Naive thymus-derived CD4-positive, alpha-beta T cell (primary cell): ENCODE data around the gene OR4K5. TPM values are rescaled to one million over a fixed set of nuclear protein-coding genes. Genes with fewer than 3 reads are reported as not detected.

Source experiments
- ATAC-seq: fragments of 150-1000 bp; cut with Tn5 transposase; 2 replicates; pipeline ENCODE4 v1.10.0; 2021; ENCODE audit warnings: mild to moderate bottlenecking, moderate library complexity
- CTCF ChIA-PET: fragments of 350-600 bp; sonication (Branson Sonifier 250); formaldehyde crosslinking; loops from one replicate; lab custom pipeline; 2021; ENCODE audit warnings: antibody characterized with exemption; lab: Charles Lee
- POLR2A ChIA-PET: fragments of 350-600 bp; sonication (Branson Sonifier 250); formaldehyde crosslinking; loops from one replicate; lab custom pipeline; 2021; ENCODE audit warnings: antibody characterized with exemption, inconsistent platforms; lab: Charles Lee
- DNase-seq, 9 donors: peaks; one replicate each; pipeline versions ENCODE4 v3.0.0 to v3.0.0-alpha.2; 2020 to 2022; ENCODE audit warnings: mixed read lengths in 1 of 9
- H3K27ac ChIP-seq: one replicate; pipeline ENCODE4 v1.7.0; 2013; ENCODE audit warnings: mild to moderate bottlenecking, low read depth, low read length, moderate library complexity
- H3K27me3 ChIP-seq, 2 donors: one replicate each; pipeline ENCODE4 v1.7.0; 2013; ENCODE audit warnings: low read length in 2 of 2, mild to moderate bottlenecking in 2 of 2, moderate library complexity in 2 of 2; ENCODE audit not compliant: control insufficient read depth in 2 of 2, insufficient read depth in 2 of 2
- H3K36me3 ChIP-seq, 3 experiments: 1 replicate in 2 of 3; 2 replicates in 1 of 3; pipeline ENCODE4 v1.7.0; 2013; ENCODE audit warnings: low read length in 3 of 3, mild to moderate bottlenecking in 3 of 3, moderate library complexity in 1 of 3; ENCODE audit not compliant: insufficient read depth in 3 of 3, control insufficient read depth in 2 of 3
- H3K4me1 ChIP-seq, 2 donors: one replicate each; pipeline ENCODE4 v1.7.0; 2013; ENCODE audit warnings: low read length in 2 of 2, mild to moderate bottlenecking in 2 of 2, moderate library complexity in 1 of 2; ENCODE audit not compliant: control insufficient read depth in 2 of 2, insufficient read depth in 2 of 2
- H3K4me3 ChIP-seq: 2 replicates; pipeline ENCODE4 v1.7.0; 2013; ENCODE audit warnings: mild to moderate bottlenecking, low read length
- H3K9me3 ChIP-seq, 3 experiments: 1 replicate in 2 of 3; 2 replicates in 1 of 3; pipeline ENCODE4 v1.7.0; 2013; ENCODE audit warnings: low read length in 3 of 3; ENCODE audit not compliant: control insufficient read depth in 2 of 3
- H3K27ac Mint-ChIP-seq, 9 donors: one replicate each; pipeline ENCODE4 v1.8.0; 2020 to 2022; ENCODE audit warnings: mixed read lengths in 9 of 9, mild to moderate bottlenecking in 8 of 9, moderate library complexity in 5 of 9, inconsistent platforms in 2 of 9
- H3K27me3 Mint-ChIP-seq, 5 donors: one replicate each; pipeline ENCODE4 v1.8.0; 2021 to 2022; ENCODE audit warnings: mixed read lengths in 5 of 5, mild to moderate bottlenecking in 1 of 5
- H3K36me3 Mint-ChIP-seq, 5 donors: one replicate each; pipeline ENCODE4 v1.8.0; 2020 to 2022; ENCODE audit warnings: mixed read lengths in 5 of 5, mild to moderate bottlenecking in 3 of 5, inconsistent platforms in 1 of 5
- H3K4me1 Mint-ChIP-seq, 7 donors: one replicate each; pipeline ENCODE4 v1.8.0; 2020 to 2022; ENCODE audit warnings: mixed read lengths in 7 of 7, mild to moderate bottlenecking in 3 of 7, inconsistent platforms in 1 of 7
- H3K4me3 Mint-ChIP-seq, 10 donors: one replicate each; pipeline ENCODE4 v1.8.0; 2020 to 2022; ENCODE audit warnings: mild to moderate bottlenecking in 10 of 10, mixed read lengths in 10 of 10, moderate library complexity in 6 of 10, inconsistent platforms in 2 of 10
- H3K9me3 Mint-ChIP-seq, 11 donors: one replicate each; pipeline ENCODE4 v1.8.0; 2020 to 2022; ENCODE audit warnings: mixed read lengths in 11 of 11, mild to moderate bottlenecking in 4 of 11, inconsistent platforms in 1 of 11, moderate library complexity in 1 of 11
- intact Hi-C, 2 donors: fragments of 100-400 bp; cut with micrococcal nuclease; formaldehyde crosslinking; loops; one replicate each; pipeline ENCODE4 v1.15.1; 2023
- polyA plus RNA-seq, 2 donors: library from polyadenylated mRNA; unstranded; fragments of 300-500 nt; fragmentation: Illumina TruSeq; gene quantifications; one replicate each; pipeline ENCODE4 v1.2.3, GENCODE V29; 2021
- total RNA-seq, 6 experiments: library from RNA in 5 of 6; stranded (reverse) in 5 of 6; gene quantifications; 1 replicate in 5 of 6; 2 replicates in 1 of 6; pipeline ENCODE4 v1.2.3 and lab custom pipeline; 2021 to 2026

OR4K5 gene, protein sequence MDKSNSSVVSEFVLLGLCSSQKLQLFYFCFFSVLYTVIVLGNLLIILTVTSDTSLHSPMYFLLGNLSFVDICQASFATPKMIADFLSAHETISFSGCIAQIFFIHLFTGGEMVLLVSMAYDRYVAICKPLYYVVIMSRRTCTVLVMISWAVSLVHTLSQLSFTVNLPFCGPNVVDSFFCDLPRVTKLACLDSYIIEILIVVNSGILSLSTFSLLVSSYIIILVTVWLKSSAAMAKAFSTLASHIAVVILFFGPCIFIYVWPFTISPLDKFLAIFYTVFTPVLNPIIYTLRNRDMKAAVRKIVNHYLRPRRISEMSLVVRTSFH
- not detected for total RNA-seq
- polyA plus RNA-seq: not detected
- total RNA-seq (lab: John Stamatoyannopoulos, UW): not detected

DNA sequence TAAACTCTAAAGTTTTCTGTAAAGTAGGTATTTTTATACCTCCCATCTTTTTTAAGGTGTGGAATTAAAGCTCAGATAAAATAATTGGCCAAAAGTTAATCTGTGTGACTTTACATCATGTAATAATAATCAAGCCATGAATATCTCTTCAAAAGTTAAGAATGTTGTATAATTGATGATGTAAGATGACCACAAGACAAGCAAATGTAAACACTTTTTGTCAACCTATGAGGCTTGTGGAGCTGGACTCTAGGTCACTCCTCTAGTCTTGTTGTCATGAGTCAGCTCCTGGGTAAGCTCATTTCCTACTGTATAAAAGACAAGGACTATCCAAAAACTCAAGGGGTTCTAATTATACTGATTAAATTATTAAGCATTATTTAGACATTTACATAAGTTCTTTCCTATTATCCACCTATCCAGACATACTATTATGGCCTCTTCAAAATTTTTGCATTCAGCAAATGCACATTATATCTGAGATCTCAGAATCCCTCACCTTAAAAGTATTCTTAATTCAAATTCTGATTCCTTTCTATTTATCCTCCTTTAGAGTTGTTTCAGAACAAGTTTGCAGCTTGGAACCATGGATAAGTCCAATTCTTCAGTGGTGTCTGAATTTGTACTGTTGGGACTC lies at the start of gene OR4K5:
Gene OR4K5 (plus strand): TSS at position 587 of the 637 bp plus-strand sequence. CDS start 0 bp downstream, at position 587.
- Histone ChIP-seq H3K9me3 (no peaks in the 10 kb centered on the region), H3K27ac (no peak within 1 kb of the TSS), H3K4me1 (no peaks in the 10 kb centered on the region), H3K27me3 (no peaks in the 10 kb centered on the region), H3K36me3 (no peaks in the 10 kb centered on the region), H3K4me3 (no peak within 1 kb of the TSS)
- no peaks in the 10 kb centered on the region for H3K36me3 Mint-ChIP-seq
- H3K27me3 Mint-ChIP-seq: no peaks in the 10 kb centered on the region
- no peak for ATAC-seq
- intact Hi-C loops: no loop called here
- no peak within 1 kb of the TSS for H3K27ac Mint-ChIP-seq
- DNase-seq: no peak
- H3K9me3 Mint-ChIP-seq: peaks cover 0 to 2% (median 0%) of the 10 kb centered on the region in 11 donors
- ChIA-PET CTCF (no interaction called here), POLR2A (no interaction called here)
- no peak within 1 kb of the TSS for H3K4me3 Mint-ChIP-seq
- no peaks in the 10 kb centered on the region for H3K4me1 Mint-ChIP-seq

DNA sequence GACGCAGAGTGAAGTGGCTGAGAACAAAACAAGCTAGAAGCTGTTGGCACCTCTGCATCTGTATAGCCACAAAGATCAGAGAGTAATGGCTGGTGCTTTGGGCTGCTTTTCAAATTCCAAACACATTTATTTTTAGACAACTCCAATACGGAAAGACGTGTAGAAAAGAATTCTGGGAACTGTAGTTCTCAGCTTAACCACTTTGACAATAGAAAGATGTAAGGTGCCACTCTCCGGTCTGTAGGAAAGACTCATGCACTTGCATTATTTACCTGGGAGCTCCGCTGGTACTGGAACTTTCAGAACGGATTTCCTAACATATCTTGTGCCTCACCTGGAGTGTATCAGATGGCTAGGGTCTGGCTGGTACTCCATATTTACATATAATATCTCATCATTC lies 47.2 kb upstream of the OR4K5 start:
- H3K27ac Mint-ChIP-seq: no peak overlapping the region
- ChIA-PET POLR2A (no interaction called here), CTCF (no interaction called here)
- Histone ChIP-seq H3K4me1 (no peaks in the 10 kb centered on the region), H3K9me3 (no peaks in the 10 kb centered on the region), H3K27ac (no peak overlapping the region), H3K36me3 (no peaks in the 10 kb centered on the region), H3K27me3 (no peaks in the 10 kb centered on the region), H3K4me3 (no peak overlapping the region)
- DNase-seq (no peak), ATAC-seq (no peak)
- intact Hi-C loops: no loop called here
- no peaks in the 10 kb centered on the region for H3K4me1 Mint-ChIP-seq
- H3K36me3 Mint-ChIP-seq: no peaks in the 10 kb centered on the region
- no peaks in the 10 kb centered on the region for H3K9me3 Mint-ChIP-seq
- H3K27me3 Mint-ChIP-seq: peaks cover 0 to 22% (median 0%) of the 10 kb centered on the region in 5 donors
- no peak overlapping the region for H3K4me3 Mint-ChIP-seq

DNA sequence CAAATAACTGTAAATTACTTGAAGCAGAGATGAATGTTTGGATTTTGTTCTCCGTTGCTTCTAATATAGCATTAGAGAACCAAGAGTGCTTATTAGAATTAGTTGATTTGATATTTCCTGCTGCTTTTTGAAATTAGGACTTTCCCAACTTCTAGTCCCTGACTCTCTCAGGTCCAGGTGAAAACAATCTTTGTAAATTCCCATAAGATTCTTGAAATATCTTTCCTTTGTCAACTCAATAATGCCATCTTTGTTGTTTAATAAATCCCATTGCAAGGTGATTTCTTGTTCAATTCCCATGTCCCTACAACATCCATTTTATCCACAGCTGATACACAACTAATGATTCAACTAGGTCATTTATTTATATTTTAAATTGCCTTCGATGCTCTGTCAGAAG lies 45.6 kb upstream of the OR4K5 start, which contains the start of gene OR4K2:
Gene OR4K2 (plus strand): TSS at position 301 of the 400 bp plus-strand sequence. CDS start 1,126 bp downstream, outside the sequence.
- Mint-ChIP-seq H3K27ac (no peak within 1 kb of the TSS), H3K36me3 (no peaks in the 10 kb centered on the region), H3K4me3 (no peak within 1 kb of the TSS), H3K27me3 (peaks cover 0 to 26% (median 0%) of the 10 kb centered on the region in 5 donors), H3K9me3 (peaks cover 0 to 3% (median 0%) of the 10 kb centered on the region in 11 donors), H3K4me1 (no peaks in the 10 kb centered on the region)
- ChIA-PET POLR2A (no interaction called here), CTCF (no interaction called here)
- Histone ChIP-seq H3K4me3 (no peak within 1 kb of the TSS), H3K27ac (no peak within 1 kb of the TSS), H3K4me1 (no peaks in the 10 kb centered on the region), H3K27me3 (no peaks in the 10 kb centered on the region), H3K36me3 (no peaks in the 10 kb centered on the region), H3K9me3 (no peaks in the 10 kb centered on the region)
- intact Hi-C loops: no loop called here
- ATAC-seq (no peak), DNase-seq (no peak)

DNA sequence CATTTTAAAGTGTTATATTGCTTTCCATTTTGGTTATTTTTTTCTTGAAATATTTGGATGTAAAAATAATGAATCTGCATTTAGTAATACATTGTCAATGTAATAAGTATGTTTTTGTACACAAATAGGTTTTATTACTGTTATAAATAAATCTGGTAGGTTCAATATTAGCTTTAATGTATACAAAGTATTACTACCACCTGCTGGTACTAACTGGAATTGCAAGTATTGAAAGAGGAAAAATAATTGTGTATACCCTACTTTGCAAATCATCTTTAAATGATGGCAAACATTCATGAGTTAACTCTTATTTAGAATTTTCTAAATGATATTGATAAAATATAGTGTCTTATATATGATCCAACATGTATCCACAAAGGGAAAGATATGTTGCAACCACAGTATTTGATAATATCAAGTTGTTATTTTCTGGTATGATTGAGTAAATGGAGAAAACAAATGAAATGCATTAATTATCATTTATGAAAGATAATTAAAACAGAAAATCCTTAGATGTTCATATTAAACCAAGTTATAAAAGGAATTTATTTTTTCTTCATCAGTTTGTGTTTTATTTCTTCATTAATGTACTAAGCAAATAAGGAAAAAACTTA lies 42.3 kb upstream of the OR4K5 start:
- Mint-ChIP-seq H3K27ac (no peak overlapping the region), H3K4me3 (no peak overlapping the region), H3K27me3 (peaks cover 0 to 9% (median 0%) of the 10 kb centered on the region in 5 donors), H3K9me3 (peaks cover 0 to 3% (median 0%) of the 10 kb centered on the region in 11 donors), H3K36me3 (no peaks in the 10 kb centered on the region), H3K4me1 (no peaks in the 10 kb centered on the region)
- intact Hi-C loops: no loop called here
- peak in 3 of 9 donors; percentile 5 to 13 (median 9) for DNase-seq
- H3K27ac ChIP-seq: no peak overlapping the region
- no peaks in the 10 kb centered on the region for H3K36me3 ChIP-seq
- ATAC-seq: no peak
- ChIA-PET POLR2A (no interaction called here), CTCF (interaction anchor here (0.7 kb wide), 1 partner anchor 240 kb away, joined by 3 read pairs; no protein-coding TSS in a partner anchor)
- H3K4me1 ChIP-seq: no peaks in the 10 kb centered on the region
- H3K4me3 ChIP-seq: no peak overlapping the region
- no peaks in the 10 kb centered on the region for H3K27me3 ChIP-seq
- H3K9me3 ChIP-seq: no peaks in the 10 kb centered on the region

DNA sequence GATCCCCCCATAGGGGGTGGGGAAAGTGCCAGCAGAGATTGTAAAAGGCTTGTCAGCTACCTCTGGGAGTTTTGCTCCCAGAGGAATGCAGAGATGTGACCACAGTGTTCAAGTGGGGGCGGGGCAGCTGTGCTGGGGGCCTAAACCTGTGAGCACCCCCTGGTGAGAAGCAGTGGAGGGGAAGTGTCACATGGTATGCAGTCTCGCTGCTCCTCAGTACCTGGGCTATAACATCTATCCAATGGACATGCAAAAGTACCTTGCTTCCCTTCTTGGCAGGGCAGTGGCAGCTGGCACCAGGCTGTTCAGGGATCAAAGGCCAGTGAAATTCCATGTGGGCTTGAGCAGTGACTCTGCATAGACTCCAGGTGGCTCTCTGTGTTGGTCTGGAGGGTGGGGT lies 25.1 kb upstream of the OR4K5 start:
- intact Hi-C loops: no loop called here
- no peaks in the 10 kb centered on the region for H3K27me3 ChIP-seq
- no peak overlapping the region for H3K4me3 ChIP-seq
- Mint-ChIP-seq H3K4me1 (no peaks in the 10 kb centered on the region), H3K9me3 (peaks cover 7 to 57% (median 40%) of the 10 kb centered on the region in 11 donors), H3K36me3 (peaks cover 0 to 13% (median 0%) of the 10 kb centered on the region in 5 donors), H3K27ac (no peak overlapping the region), H3K4me3 (no peak overlapping the region), H3K27me3 (peaks cover 0 to 21% (median 13%) of the 10 kb centered on the region in 5 donors)
- H3K36me3 ChIP-seq: no peaks in the 10 kb centered on the region
- H3K9me3 ChIP-seq: peaks cover 0 to 58% (median 10%) of the 10 kb centered on the region in 3 experiments
- CTCF ChIA-PET: no interaction called here
- DNase-seq: no peak
- ATAC-seq: no peak
- no peak overlapping the region for H3K27ac ChIP-seq
- H3K4me1 ChIP-seq: no peaks in the 10 kb centered on the region
- POLR2A ChIA-PET: no interaction called here

DNA sequence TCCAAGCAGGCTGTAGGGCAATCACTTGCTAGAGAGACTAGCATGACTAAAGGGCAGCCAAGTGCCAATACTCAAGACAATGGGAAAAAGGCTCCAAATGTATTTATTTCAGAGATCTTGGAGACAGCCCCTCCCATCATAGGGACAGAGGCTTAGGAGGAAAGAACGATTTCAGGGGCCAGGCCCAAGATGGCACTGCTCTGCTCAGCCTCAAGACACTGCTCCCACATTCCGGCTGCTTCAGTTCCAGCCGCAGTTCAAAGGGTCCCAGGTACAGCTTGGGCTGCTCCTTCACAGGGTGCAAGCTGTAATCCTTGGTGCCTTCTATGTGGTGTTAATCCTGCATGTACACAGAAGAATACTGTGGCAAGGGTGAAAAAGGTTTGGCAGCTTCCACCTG lies 19.4 kb upstream of the OR4K5 start:
- Mint-ChIP-seq H3K9me3 (peaks cover 5 to 40% (median 23%) of the 10 kb centered on the region in 11 donors), H3K27ac (no peak overlapping the region), H3K4me1 (no peaks in the 10 kb centered on the region), H3K36me3 (peaks cover 0 to 7% (median 0%) of the 10 kb centered on the region in 5 donors), H3K4me3 (no peak overlapping the region), H3K27me3 (peaks cover 0 to 15% (median 9%) of the 10 kb centered on the region in 5 donors)
- Histone ChIP-seq H3K4me1 (no peaks in the 10 kb centered on the region), H3K36me3 (no peaks in the 10 kb centered on the region), H3K27me3 (no peaks in the 10 kb centered on the region), H3K4me3 (no peak overlapping the region), H3K9me3 (peaks cover 0 to 18% (median 5%) of the 10 kb centered on the region in 3 experiments), H3K27ac (no peak overlapping the region)
- intact Hi-C loops: no loop called here
- no peak for ATAC-seq
- CTCF ChIA-PET: interaction anchor here (0.6 kb wide), 1 partner anchor 473 kb away, joined by 5 read pairs; no protein-coding TSS in a partner anchor
- DNase-seq: no peak
- POLR2A ChIA-PET: no interaction called here
